ENCODE results near the gene DOCK11. TPM values are rescaled to one million over a fixed set of nuclear protein-coding genes. Genes with fewer than 3 reads are reported as not detected.
"Not testable (repeated sequence)": the region's sequence is repeated elsewhere in the genome, so short reads cannot be mapped to it uniquely, and the experiment has no call there.

DOCK11 gene
- total and polyA plus RNA-seq, 10 of the 15 experiments (the other 5 are each of a cell fraction or from before 2014, with no cell fraction given) = 16.3 to 30.7 (median 19.8) TPM

DNA sequence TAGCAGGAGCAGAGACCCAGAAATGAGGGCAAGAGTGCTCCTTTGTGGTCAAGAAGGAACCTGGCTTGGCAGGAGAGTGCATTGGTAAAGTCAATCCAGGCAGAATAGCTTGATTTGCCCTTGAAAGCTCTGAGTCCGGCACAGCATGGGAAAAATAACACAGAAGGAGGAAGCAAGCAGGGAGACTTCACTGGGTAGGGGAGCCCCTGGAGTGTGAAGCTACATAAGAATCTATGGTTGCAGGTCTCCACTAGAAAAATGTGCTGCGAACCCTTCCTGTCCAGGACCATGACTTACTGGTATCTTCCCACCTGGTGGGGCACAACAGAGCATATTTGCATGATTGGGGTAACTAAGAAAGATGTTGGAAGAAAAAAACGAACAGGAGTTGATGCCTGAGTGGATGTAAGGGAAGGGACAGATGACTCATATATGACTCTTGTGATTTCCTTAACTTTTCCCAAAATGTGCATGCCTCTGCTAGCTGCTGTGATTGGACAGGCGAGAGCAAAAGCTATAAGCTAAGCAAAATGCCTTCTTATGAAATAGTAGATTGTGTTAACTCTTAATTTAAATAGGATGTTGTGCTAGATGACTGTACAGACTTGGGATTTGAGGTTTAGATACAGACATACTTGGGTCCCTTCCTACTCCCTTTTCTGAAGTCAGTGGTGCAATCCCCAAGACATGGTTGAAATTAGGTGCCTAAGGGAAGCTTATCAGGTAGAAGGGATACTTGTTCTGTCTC lies 235.1 kb downstream of the DOCK11 start (continued):
- TF ChIP-seq KAT2A (conservative IDR thresholded peaks at IDR 0.05; ENCODE audit: control insufficient read depth, low read depth, low read length) = no peak
- TF ChIP-seq, protein P1, sequence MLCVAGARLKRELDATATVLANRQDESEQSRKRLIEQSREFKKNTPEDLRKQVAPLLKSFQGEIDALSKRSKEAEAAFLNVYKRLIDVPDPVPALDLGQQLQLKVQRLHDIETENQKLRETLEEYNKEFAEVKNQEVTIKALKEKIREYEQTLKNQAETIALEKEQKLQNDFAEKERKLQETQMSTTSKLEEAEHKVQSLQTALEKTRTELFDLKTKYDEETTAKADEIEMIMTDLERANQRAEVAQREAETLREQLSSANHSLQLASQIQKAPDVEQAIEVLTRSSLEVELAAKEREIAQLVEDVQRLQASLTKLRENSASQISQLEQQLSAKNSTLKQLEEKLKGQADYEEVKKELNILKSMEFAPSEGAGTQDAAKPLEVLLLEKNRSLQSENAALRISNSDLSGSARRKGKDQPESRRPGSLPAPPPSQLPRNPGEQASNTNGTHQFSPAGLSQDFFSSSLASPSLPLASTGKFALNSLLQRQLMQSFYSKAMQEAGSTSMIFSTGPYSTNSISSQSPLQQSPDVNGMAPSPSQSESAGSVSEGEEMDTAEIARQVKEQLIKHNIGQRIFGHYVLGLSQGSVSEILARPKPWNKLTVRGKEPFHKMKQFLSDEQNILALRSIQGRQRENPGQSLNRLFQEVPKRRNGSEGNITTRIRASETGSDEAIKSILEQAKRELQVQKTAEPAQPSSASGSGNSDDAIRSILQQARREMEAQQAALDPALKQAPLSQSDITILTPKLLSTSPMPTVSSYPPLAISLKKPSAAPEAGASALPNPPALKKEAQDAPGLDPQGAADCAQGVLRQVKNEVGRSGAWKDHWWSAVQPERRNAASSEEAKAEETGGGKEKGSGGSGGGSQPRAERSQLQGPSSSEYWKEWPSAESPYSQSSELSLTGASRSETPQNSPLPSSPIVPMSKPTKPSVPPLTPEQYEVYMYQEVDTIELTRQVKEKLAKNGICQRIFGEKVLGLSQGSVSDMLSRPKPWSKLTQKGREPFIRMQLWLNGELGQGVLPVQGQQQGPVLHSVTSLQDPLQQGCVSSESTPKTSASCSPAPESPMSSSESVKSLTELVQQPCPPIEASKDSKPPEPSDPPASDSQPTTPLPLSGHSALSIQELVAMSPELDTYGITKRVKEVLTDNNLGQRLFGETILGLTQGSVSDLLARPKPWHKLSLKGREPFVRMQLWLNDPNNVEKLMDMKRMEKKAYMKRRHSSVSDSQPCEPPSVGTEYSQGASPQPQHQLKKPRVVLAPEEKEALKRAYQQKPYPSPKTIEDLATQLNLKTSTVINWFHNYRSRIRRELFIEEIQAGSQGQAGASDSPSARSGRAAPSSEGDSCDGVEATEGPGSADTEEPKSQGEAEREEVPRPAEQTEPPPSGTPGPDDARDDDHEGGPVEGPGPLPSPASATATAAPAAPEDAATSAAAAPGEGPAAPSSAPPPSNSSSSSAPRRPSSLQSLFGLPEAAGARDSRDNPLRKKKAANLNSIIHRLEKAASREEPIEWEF (IDR thresholded peaks at IDR 0.05; ENCODE audit: insufficient replicate concordance, low read depth, low read length) = no peak
- TF ChIP-seq ESRRA (IDR thresholded peaks at IDR 0.05; ENCODE audit: low read length) = no peak
- TF ChIP-seq ZSCAN29 (IDR thresholded peaks at IDR 0.05) = no peak
- TF ChIP-seq RBBP5 (conservative IDR thresholded peaks at IDR 0.05) = no peak
- TF ChIP-seq ZNF217 (IDR thresholded peaks at IDR 0.05) = no peak
- TF ChIP-seq IRF4 (IDR thresholded peaks at IDR 0.05; ENCODE audit: low read depth, low read length) = no peak
- TF ChIP-seq NFYB (IDR thresholded peaks at IDR 0.05; ENCODE audit: insufficient read depth, low read depth, low read length) = no peak
- TF ChIP-seq TBL1XR1 (IDR thresholded peaks at IDR 0.05; ENCODE audit: low read depth, low read length) = no peak
- TF ChIP-seq, protein P2, sequence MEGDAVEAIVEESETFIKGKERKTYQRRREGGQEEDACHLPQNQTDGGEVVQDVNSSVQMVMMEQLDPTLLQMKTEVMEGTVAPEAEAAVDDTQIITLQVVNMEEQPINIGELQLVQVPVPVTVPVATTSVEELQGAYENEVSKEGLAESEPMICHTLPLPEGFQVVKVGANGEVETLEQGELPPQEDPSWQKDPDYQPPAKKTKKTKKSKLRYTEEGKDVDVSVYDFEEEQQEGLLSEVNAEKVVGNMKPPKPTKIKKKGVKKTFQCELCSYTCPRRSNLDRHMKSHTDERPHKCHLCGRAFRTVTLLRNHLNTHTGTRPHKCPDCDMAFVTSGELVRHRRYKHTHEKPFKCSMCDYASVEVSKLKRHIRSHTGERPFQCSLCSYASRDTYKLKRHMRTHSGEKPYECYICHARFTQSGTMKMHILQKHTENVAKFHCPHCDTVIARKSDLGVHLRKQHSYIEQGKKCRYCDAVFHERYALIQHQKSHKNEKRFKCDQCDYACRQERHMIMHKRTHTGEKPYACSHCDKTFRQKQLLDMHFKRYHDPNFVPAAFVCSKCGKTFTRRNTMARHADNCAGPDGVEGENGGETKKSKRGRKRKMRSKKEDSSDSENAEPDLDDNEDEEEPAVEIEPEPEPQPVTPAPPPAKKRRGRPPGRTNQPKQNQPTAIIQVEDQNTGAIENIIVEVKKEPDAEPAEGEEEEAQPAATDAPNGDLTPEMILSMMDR (IDR thresholded peaks at IDR 0.05 in 2 of 3, conservative IDR thresholded peaks at IDR 0.05 in 1 of 3; ENCODE audit: control insufficient read depth in 2 of 3, extremely low read depth in 1 of 3, insufficient read depth in 1 of 3, low read depth in 3 of 3, low read length in 3 of 3) = no peak

DNA sequence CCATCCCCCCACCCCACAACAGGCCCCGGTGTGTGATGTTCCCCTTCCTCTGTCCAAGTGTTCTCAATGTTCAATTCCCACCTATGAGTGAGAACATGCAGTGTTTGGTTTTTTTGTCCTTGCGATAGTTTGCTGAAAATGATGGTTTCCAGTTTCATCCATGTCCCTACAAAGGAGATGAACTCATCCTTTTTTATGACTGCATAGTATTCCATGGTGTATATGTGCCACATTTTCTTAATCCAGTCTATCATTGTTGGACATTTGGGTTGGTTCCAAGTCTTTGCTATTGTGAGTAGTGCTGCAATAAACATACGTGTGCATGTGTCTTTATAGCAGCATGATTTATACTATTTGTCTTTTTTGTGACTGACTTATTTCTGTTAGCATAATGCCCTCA lies 236.9 kb downstream of the DOCK11 start:
- FAIRE-seq; H2AFZ ChIP-seq (ENCODE audit: control insufficient read depth, low read depth, low read length); H4K20me1 ChIP-seq (ENCODE audit: control insufficient read depth, insufficient read depth); H3K9ac ChIP-seq (ENCODE audit: control insufficient read depth, insufficient read depth, low read length); RAD21 ChIA-PET (ENCODE audit: unreplicated experiment); DNase-seq (ENCODE audit: low read depth, low spot score); ATAC-seq; H3K79me2 ChIP-seq (ENCODE audit: control insufficient read depth, insufficient read depth, low read length); in situ Hi-C loops (cut with MboI); SMC1A ChIA-PET (ENCODE audit: uncharacterized antibody, unreplicated experiment); intact Hi-C loops (cut with micrococcal nuclease; ENCODE audit: unreplicated experiment); H3K27ac ChIP-seq (ENCODE audit: control insufficient read depth, insufficient read depth); H3K4me3 ChIP-seq; CTCF ChIA-PET; H3K4me2 ChIP-seq (ENCODE audit: control insufficient read depth, insufficient read depth); H3K9me3 ChIP-seq (replicated peaks; ENCODE audit: control insufficient read depth, insufficient read depth, low read length); H3K36me3 ChIP-seq (ENCODE audit: control insufficient read depth in 2 of 2, insufficient read depth in 2 of 2, low read length in 1 of 2); BruUV-seq (replicated peaks); H3K27me3 ChIP-seq (replicated peaks in 1 of 2; ENCODE audit: control insufficient read depth in 2 of 2, insufficient read depth in 2 of 2, low read length in 1 of 2); POLR2A ChIA-PET; H3K4me1 ChIP-seq (ENCODE audit: control insufficient read depth, insufficient read depth, low read length): not testable (repeated sequence)
- 64% methylated on average over 3 of the region's 3 CpGs for WGBS (ENCODE audit: insufficient coverage, insufficient replicate concordance, low lambda C conversion rate, missing lambda C conversion rate)
